ENCODE data around the gene NRCAM.
A peak's percentile ranks its signal among the peaks of the same experiment; 100 is the strongest.
"Not testable (repeated sequence)": the region's sequence is repeated elsewhere in the genome, so short reads cannot be mapped to it uniquely, and the experiment has no call there.

The NRCAM gene

GRCh38 chr7:108372618-108373017 lies 83.6 kb downstream of the NRCAM start:
- DNase-seq: no peak
- in situ Hi-C loops (cut with MboI; ENCODE audit: low pct_unique_long_range_greater_than_20kb, low sequenced_read_pairs): no loop called here

DNA sequence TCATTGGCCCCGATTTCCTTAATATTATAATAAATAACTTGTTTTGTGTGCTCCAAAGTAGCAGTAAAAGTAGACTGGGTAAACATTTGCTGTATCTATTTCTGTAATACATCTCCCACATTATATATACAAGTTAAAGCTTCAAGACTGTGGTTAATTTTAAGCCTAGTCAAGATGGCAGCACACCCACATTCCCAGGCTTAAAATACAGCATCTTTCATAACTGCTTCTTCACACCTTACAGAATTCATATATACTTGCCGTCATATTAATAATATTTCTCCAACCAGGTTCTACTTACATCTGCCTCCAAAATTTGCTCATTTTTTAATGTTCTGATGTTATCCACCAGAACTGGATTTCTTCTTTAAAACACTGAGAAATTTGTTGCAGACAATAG lies 85.6 kb downstream of the NRCAM start:
- in situ Hi-C loops (cut with MboI; ENCODE audit: low pct_unique_long_range_greater_than_20kb, low sequenced_read_pairs): no loop called here
- DNase-seq: no peak

DNA sequence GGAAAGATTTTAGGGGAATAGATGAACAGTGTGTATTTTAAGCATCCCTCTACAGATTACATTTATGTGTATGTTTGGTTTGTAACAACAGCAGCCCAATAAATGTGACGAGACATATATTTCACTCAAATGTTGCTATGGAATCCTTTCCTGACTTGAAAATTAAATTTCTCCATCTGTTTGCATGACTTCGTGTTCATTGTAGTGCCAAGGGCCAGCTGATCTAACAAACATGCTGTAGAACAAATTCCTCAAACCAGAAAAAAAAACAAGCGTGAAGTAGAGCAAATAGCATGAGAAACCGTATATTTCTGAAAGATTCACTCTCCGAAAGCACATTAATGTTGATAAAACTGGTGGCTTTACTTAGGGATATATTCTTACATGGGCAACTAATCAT lies 87.8 kb downstream of the NRCAM start:
- no peak for DNase-seq
- in situ Hi-C loops (cut with MboI; ENCODE audit: low pct_unique_long_range_greater_than_20kb, low sequenced_read_pairs): no loop called here

DNA sequence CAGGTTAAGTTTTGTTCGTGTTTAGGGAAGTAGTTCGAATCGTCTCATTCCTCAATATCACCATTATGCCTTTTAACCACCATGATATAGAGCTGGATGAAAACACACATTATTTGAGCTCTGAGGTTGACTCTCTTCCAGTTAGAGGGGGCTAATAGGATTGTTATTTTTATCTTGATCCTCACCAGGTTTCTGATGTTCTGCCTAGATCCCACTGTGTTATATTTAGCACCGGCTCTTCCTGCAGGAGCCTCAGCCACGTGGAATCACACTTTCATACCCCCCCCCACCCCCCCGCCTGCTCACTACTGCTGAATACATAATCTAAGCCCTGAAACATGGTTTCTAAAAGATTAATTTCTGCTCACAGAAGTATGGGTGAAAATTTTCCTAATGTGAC lies 88.3 kb downstream of the NRCAM start:
- DNase-seq: no peak
- in situ Hi-C loops (cut with MboI; ENCODE audit: low pct_unique_long_range_greater_than_20kb, low sequenced_read_pairs): no loop called here

- in situ Hi-C loops (cut with MboI; ENCODE audit: low pct_unique_long_range_greater_than_20kb, low sequenced_read_pairs): no loop called here
- DNase-seq: no peak
These were observed 88.9 kb downstream of the NRCAM start for GRCh38 chr7:108367314-108367713.

- in situ Hi-C loops (cut with MboI; ENCODE audit: low pct_unique_long_range_greater_than_20kb, low sequenced_read_pairs): no loop called here
These were observed 92.6 kb downstream of the NRCAM start for GRCh38 chr7:108363659-108364058.

GRCh38 chr7:108360058-108360800 lies 96.0 kb downstream of the NRCAM start:
- in situ Hi-C loops (cut with MboI; ENCODE audit: low pct_unique_long_range_greater_than_20kb, low sequenced_read_pairs): no loop called here
- DNase-seq: peak; percentile 28

More at GRCh38 chr7:108363659-108364058, 92.6 kb downstream of the NRCAM start:
- DNase-seq: no peak

GRCh38 chr7:108358553-108358952 lies 97.7 kb downstream of the NRCAM start:
- DNase-seq: no peak
- in situ Hi-C loops (cut with MboI; ENCODE audit: low pct_unique_long_range_greater_than_20kb, low sequenced_read_pairs): no loop called here

- in situ Hi-C loops (cut with MboI; ENCODE audit: low pct_unique_long_range_greater_than_20kb, low sequenced_read_pairs): no loop called here
- DNase-seq: no peak
These were observed 104.5 kb downstream of the NRCAM start for GRCh38 chr7:108351729-108352131.

DNA sequence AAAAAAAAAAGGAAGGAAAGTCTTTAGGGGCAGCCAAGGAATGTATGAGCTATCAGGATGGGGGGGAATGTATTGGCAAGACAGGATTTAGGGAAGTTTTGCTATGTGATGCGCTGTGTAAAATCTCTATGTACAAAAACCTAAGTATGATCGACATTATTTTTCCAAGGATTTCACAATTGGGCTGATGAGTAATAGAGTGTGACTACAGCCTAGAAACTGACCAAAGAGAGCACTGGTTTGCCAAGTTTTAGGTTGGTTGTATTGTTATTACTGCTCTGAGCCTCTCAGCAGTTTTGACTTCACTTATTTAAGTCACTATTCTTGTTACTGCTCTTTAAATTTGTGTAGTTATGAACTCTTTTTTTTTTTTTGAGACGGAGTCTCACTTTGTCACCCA lies 107.3 kb downstream of the NRCAM start:
- no peak for DNase-seq
- in situ Hi-C loops (cut with MboI; ENCODE audit: low pct_unique_long_range_greater_than_20kb, low sequenced_read_pairs): no loop called here

GRCh38 chr7:108347616-108348015 lies 108.6 kb downstream of the NRCAM start:
- in situ Hi-C loops (cut with MboI; ENCODE audit: low pct_unique_long_range_greater_than_20kb, low sequenced_read_pairs): no loop called here
- no peak for DNase-seq

DNA sequence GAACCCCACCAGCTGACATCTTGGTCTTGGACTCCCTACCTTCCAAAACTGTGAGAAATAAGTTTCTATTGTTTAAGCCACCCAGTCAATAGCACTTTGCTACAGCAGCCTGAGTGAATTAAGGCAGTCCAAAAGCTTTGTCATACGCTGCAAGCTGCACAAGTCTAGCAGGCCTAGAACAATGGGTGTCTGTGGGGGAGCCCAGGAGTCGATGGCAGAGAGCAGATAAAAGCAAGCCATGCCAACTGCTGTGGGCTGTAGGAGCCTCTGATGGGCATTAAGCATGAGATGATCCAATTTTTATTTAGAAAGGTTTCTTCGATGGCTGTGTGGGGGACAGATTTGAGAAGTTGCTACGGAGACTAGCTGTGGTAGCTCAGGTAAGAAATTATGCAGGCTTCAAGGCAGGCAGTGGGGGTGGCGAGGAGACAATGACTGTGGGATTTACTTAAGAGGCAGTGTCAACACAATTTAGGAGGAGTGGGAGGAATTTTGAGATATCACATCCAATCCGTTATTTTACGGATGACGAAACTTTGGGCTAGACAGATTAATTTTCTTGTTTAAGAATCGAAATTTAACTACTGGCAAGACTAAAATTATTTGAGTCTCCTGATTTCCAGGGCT lies 110.4 kb downstream of the NRCAM start:
- in situ Hi-C loops (cut with MboI; ENCODE audit: low pct_unique_long_range_greater_than_20kb, low sequenced_read_pairs): no loop called here

DNA sequence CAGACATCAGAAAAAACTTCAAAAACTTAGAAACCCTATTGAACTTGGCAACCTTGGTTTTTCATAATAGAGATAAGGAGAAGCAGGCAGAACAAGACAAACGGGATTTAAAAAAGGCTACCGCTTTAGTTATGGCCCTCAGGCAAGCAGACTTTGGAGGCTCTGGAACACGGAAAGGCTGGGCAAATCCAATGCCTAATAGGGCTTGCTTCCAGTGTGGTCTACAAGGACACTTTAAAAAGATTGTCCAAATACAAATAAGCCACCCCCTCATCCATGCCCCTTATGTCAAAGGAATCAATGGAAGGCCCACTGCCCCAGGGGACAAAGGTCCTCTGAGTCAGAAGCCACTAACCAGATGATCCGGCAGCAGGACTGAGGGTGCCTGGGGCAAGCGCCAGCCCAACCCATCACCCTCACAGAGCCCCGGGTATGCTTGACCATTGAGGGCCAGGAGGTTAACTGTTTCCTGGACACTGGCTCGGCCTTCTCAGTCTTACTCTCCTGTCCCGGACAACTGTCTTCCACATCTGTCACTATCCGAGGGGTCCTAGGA lies 115.3 kb downstream of the NRCAM start:
- DNase-seq: no peak
- in situ Hi-C loops (cut with MboI; ENCODE audit: low pct_unique_long_range_greater_than_20kb, low sequenced_read_pairs): no loop called here

More for the DNA sequence above, 110.4 kb downstream of the NRCAM start:
- DNase-seq: no peak

DNA sequence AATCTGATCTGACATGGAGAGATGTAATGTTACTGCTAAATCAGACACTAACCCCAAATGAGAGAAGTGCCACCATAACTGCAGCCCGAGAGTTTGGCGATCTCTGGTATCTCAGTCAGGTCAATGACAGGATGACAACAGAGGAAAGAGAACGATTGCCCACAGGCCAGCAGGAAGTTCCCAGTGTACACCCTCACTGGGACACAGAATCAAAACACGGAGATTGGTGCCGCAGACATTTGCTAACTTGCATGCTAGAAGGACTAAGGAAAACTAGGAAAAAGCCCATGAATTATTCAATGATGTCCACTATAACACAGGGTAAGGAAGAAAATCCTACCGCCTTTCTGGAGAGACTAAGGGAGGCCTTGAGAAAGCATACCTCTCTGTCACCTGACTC lies 115.8 kb downstream of the NRCAM start:
- in situ Hi-C loops (cut with MboI; ENCODE audit: low pct_unique_long_range_greater_than_20kb, low sequenced_read_pairs); DNase-seq: not testable (repeated sequence)

DNA sequence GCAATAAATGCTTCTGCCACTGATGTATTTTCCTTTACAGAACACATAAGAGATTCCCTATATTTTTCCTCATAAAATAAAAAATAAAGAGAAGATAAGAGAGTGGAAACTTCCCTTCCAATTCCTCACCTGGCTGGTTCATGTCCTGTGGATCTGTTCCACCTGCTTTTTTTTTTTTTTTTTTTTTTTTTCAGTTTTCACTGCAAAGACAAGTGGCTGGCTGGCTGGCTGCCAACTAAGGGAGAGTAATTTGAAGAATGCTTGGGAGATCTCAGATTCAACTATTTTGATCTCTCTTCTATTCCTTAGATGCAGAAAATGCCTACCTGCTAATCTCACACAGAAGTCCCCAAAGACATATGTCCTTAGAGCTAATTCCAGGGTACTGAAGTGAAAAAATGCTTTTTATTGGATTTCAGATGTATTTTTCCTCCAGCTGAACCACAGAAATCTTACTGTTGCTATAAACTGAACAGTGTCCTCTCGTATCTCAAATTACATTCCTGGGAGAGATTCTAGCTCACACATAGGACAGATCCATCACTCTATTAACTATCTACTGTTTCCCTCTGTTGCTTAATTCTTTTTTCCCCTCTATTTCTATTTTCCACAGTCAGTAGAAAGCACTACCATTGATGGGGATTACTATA lies 120.8 kb downstream of the NRCAM start:
- in situ Hi-C loops (cut with MboI; ENCODE audit: low pct_unique_long_range_greater_than_20kb, low sequenced_read_pairs): no loop called here
- no peak for DNase-seq

GRCh38 chr7:108332937-108333336 lies 123.3 kb downstream of the NRCAM start:
- no peak for DNase-seq
- in situ Hi-C loops (cut with MboI; ENCODE audit: low pct_unique_long_range_greater_than_20kb, low sequenced_read_pairs): no loop called here

GRCh38 chr7:108331971-108332370 lies 124.3 kb downstream of the NRCAM start:
- DNase-seq: no peak
- in situ Hi-C loops (cut with MboI; ENCODE audit: low pct_unique_long_range_greater_than_20kb, low sequenced_read_pairs): no loop called here

- in situ Hi-C loops (cut with MboI; ENCODE audit: low pct_unique_long_range_greater_than_20kb, low sequenced_read_pairs): no loop called here
- DNase-seq: no peak
These were observed 126.0 kb downstream of the NRCAM start for GRCh38 chr7:108330227-108330626.

DNA sequence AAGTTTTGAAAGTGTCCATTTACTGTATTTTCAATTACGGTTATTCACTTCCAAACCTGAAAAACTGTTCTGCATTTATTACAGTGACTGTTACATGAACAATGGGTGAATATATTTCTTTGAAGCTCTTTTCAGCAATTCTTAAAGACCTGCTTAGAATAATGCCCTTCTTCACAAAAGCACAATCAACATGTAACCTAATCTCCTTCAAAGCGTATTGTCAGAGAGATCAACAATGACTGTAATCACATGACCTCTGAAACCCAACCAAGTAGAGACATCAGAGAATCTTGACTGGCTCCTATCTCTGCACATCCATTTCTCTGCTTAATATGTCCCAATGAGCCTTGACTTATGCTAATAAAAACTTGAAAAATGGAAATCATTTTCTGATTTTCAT lies 126.7 kb downstream of the NRCAM start:
- in situ Hi-C loops (cut with MboI; ENCODE audit: low pct_unique_long_range_greater_than_20kb, low sequenced_read_pairs): no loop called here

DNA sequence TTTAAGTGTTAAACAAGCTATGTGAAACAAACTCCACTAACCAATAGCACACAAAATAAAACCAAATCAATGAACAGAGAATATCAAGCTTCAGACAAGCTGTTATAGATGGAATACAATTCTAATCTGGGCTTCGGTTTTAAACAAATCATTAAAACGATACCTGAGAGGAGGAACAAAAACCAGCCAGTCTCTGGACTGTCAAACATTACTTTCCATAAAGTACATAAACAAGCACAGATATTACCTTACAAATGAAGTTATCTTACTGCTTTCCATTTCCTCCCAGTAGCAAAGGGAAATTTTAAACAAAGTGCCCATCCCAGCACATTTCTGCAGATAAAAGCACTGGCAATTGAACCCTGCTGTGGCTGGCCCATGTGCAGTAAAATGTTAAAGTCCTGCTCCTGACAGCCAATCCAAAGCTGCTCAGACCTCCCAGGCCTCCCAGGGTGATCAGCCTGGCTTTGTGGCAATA lies 128.0 kb downstream of the NRCAM start:
- no peak for DNase-seq
- in situ Hi-C loops (cut with MboI; ENCODE audit: low pct_unique_long_range_greater_than_20kb, low sequenced_read_pairs): no loop called here

More for the DNA sequence above, 126.7 kb downstream of the NRCAM start:
- no peak for DNase-seq
